OCI-LY3 (cell line): Measurements from ENCODE around the gene SPOCK1.

ENCODE experiments used
- EZH2phosphoT487 ChIP-seq: fragments of 200-600 bp; shearing (Covaris generic); IDR thresholded peaks from 2 replicates; pipeline ENCODE4 v1.6.1; 2018; ENCODE audit warnings: antibody characterized with exemption, mixed run types, low read depth
- TF ChIP-seq, protein P1 (sequence below): fragments of 200-600, 300-600 bp; sonication (generic); IDR thresholded peaks from 2 replicates; pipeline ENCODE4 v1.5.1; 2014; ENCODE audit warnings: antibody characterized with exemption, low read length, low read depth

DNA sequence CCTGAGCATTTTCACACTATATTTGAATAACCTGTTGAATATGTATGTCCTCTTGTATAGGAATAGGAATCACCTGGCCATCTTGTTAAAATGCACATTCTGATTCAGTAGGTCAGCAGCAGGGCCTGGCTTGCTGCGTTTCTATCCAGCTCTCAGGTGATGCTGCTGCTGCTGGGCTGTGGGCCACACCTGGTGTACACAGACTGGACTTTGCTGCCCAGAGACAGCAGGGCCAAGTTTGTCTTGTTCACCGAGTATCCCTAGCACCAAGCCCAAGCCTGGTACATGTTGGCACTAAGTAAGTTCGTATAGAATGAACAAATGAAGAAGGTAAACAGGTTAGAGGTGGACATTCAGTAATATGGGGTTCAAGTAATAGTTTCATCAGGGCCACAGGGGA lies 151.3 kb downstream of the SPOCK1 start:
- TF ChIP-seq, protein P1, sequence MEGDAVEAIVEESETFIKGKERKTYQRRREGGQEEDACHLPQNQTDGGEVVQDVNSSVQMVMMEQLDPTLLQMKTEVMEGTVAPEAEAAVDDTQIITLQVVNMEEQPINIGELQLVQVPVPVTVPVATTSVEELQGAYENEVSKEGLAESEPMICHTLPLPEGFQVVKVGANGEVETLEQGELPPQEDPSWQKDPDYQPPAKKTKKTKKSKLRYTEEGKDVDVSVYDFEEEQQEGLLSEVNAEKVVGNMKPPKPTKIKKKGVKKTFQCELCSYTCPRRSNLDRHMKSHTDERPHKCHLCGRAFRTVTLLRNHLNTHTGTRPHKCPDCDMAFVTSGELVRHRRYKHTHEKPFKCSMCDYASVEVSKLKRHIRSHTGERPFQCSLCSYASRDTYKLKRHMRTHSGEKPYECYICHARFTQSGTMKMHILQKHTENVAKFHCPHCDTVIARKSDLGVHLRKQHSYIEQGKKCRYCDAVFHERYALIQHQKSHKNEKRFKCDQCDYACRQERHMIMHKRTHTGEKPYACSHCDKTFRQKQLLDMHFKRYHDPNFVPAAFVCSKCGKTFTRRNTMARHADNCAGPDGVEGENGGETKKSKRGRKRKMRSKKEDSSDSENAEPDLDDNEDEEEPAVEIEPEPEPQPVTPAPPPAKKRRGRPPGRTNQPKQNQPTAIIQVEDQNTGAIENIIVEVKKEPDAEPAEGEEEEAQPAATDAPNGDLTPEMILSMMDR = no peak
- TF ChIP-seq EZH2phosphoT487 = no peak
